Neural progenitor cell (in vitro differentiated cells): ENCODE measurements around the gene ADGRD1. TPM values are rescaled to one million over a fixed set of nuclear protein-coding genes. Genes with fewer than 3 reads are reported as not detected.

Source experiments
- DNase-seq: peaks from one replicate; pipeline ENCODE4 v3.0.0-alpha.2; 2016; ENCODE audit warnings: low spot score
- H2AFZ ChIP-seq: fragments of 200-600 bp; sonication (generic); replicated peaks from 2 replicates; pipeline ENCODE4 v1.6.1; 2016; ENCODE audit warnings: antibody characterized with exemption
- H3F3A ChIP-seq: fragments of 200-600 bp; sonication (generic); 2 replicates; pipeline ENCODE4 v1.6.1; 2016; ENCODE audit warnings: antibody characterized with exemption, low read depth
- H3K27ac ChIP-seq: fragments of 200-600 bp; sonication (generic); 2 replicates; pipeline ENCODE4 v1.5.1; 2016; ENCODE audit warnings: mild to moderate bottlenecking
- H3K27me3 ChIP-seq: fragments of 200-600 bp; sonication (generic); 2 replicates; pipeline ENCODE4 v1.6.1; 2016; ENCODE audit warnings: mild to moderate bottlenecking, moderate library complexity
- H3K36me3 ChIP-seq: fragments of 200-600 bp; sonication (generic); 2 replicates; pipeline ENCODE4 v1.5.1; 2016
- H3K4me1 ChIP-seq: fragments of 200-600 bp; sonication (generic); 2 replicates; pipeline ENCODE4 v1.6.1; 2016; ENCODE audit warnings: mixed run types
- H3K4me2 ChIP-seq: fragments of 200-600 bp; sonication (generic); 2 replicates; pipeline ENCODE4 v1.6.1; 2016
- H3K4me3 ChIP-seq: fragments of 200-600 bp; sonication (generic); 2 replicates; pipeline ENCODE4 v1.5.1; 2016
- H3K79me2 ChIP-seq: fragments of 200-600 bp; sonication (generic); 2 replicates; pipeline ENCODE4 v1.6.1; 2016; ENCODE audit warnings: low read depth
- H3K9ac ChIP-seq: fragments of 200-600 bp; sonication (generic); 2 replicates; pipeline ENCODE4 v1.6.1; 2016
- H3K9me3 ChIP-seq: fragments of 200-600 bp; sonication (generic); 2 replicates; pipeline ENCODE4 v1.5.1; 2016; ENCODE audit warnings: low read depth
- H4K20me1 ChIP-seq: fragments of 200-600 bp; sonication (generic); 2 replicates; pipeline ENCODE4 v1.6.1; 2016; ENCODE audit warnings: low read depth
- H3K27ac Mint-ChIP-seq: 3 replicates; pipeline ENCODE4 v1.8.0; 2021; ENCODE audit warnings: mixed read lengths
- H3K27me3 Mint-ChIP-seq: 2 replicates; pipeline ENCODE4 v1.8.0; 2022; ENCODE audit warnings: low read depth, mild to moderate bottlenecking, inconsistent platforms, moderate library complexity, mixed read lengths; ENCODE audit not compliant: insufficient read depth
- H3K36me3 Mint-ChIP-seq: 3 replicates; pipeline ENCODE4 v1.8.0; 2021; ENCODE audit warnings: mixed read lengths
- H3K4me1 Mint-ChIP-seq: 3 replicates; pipeline ENCODE4 v1.8.0; 2021; ENCODE audit warnings: mixed read lengths
- H3K4me3 Mint-ChIP-seq: 3 replicates; pipeline ENCODE4 v1.8.0; 2021; ENCODE audit warnings: mild to moderate bottlenecking, moderate library complexity, mixed read lengths
- H3K9me3 Mint-ChIP-seq: 3 replicates; pipeline ENCODE4 v1.8.0; 2020; ENCODE audit warnings: mixed read lengths
- CTCF ChIP-seq: fragments of 200-600 bp; sonication (generic); IDR thresholded peaks from 2 replicates; pipeline ENCODE4 v1.5.1; 2017; ENCODE audit warnings: antibody characterized with exemption, mild to moderate bottlenecking
- EZH2 ChIP-seq: fragments of 200-600 bp; sonication (generic); IDR thresholded peaks from 2 replicates; pipeline ENCODE4 v1.6.1; 2017; ENCODE audit warnings: antibody characterized with exemption, mild to moderate bottlenecking, moderate library complexity
- EZH2phosphoT487 ChIP-seq: fragments of 200-600 bp; sonication (generic); IDR thresholded peaks from 2 replicates; pipeline ENCODE4 v1.6.1; 2017; ENCODE audit warnings: antibody characterized with exemption
- total RNA-seq: library from RNA; depleted of rRNA; stranded (reverse); fragments of >200 nt; gene quantifications from 2 replicates; pipeline ENCODE4 v1.2.3, GENCODE V29; 2015; ENCODE audit warnings: low replicate concordance

The ADGRD1 gene
- total RNA-seq, 1 donor from 2014 or later = not detected

- Histone ChIP-seq H3K36me3 (no peaks in the 10 kb centered on the region), H3K9me3 (no peaks in the 10 kb centered on the region), H3K9ac (no peak overlapping the region), H3K79me2 (no peaks in the 10 kb centered on the region), H3K27ac (no peak overlapping the region), H3K4me1 (peaks cover 18% of the 10 kb centered on the region), H2AFZ (peak overlapping the region; percentile 82), H3K27me3 (no peaks in the 10 kb centered on the region), H3K4me3 (no peak overlapping the region), H3F3A (peaks cover 5% of the 10 kb centered on the region), H4K20me1 (no peaks in the 10 kb centered on the region), H3K4me2 (no peak overlapping the region)
- TF ChIP-seq EZH2 (no peak), CTCF (peak; percentile 95)
- no peaks in the 10 kb centered on the region for H3K36me3 Mint-ChIP-seq
- peak overlapping the region; percentile 35 for H3K27ac Mint-ChIP-seq
- H3K4me3 Mint-ChIP-seq = no peak overlapping the region
- H3K4me1 Mint-ChIP-seq = peaks cover 31% of the 10 kb centered on the region
- peak; percentile 92 for DNase-seq
- H3K9me3 Mint-ChIP-seq = peaks cover 11% of the 10 kb centered on the region
- peaks cover 8% of the 10 kb centered on the region for H3K27me3 Mint-ChIP-seq
Measured at GRCh38 chr12:131104463-131105350, 151.0 kb downstream of the ADGRD1 start.

- Histone ChIP-seq H4K20me1 (no peaks in the 10 kb centered on the region), H3K27me3 (no peaks in the 10 kb centered on the region), H3K4me2 (no peak overlapping the region), H3K36me3 (no peaks in the 10 kb centered on the region), H3K4me3 (no peak overlapping the region), H3K4me1 (peaks cover 18% of the 10 kb centered on the region), H3K9me3 (no peaks in the 10 kb centered on the region), H3K27ac (no peak overlapping the region), H3K9ac (no peak overlapping the region), H2AFZ (no peak overlapping the region), H3F3A (peaks cover 5% of the 10 kb centered on the region), H3K79me2 (no peaks in the 10 kb centered on the region)
- TF ChIP-seq EZH2 (no peak), CTCF (no peak), EZH2phosphoT487 (no peak)
- Mint-ChIP-seq H3K9me3 (peaks cover 11% of the 10 kb centered on the region), H3K27me3 (peaks cover 8% of the 10 kb centered on the region), H3K4me1 (peaks cover 31% of the 10 kb centered on the region), H3K27ac (peak overlapping the region; percentile 35), H3K36me3 (no peaks in the 10 kb centered on the region), H3K4me3 (no peak overlapping the region)
- no peak for DNase-seq
Measured at GRCh38 chr12:131105351-131105735, 151.6 kb downstream of the ADGRD1 start.

- H3K27me3 Mint-ChIP-seq = peaks cover 7% of the 10 kb centered on the region
Measured at GRCh38 chr12:131105736-131106348, 152.1 kb downstream of the ADGRD1 start.

More at GRCh38 chr12:131105736-131106348, 152.1 kb downstream of the ADGRD1 start:
- Histone ChIP-seq H3K4me3 (no peak overlapping the region), H3K4me1 (peaks cover 18% of the 10 kb centered on the region), H3K79me2 (no peaks in the 10 kb centered on the region), H3K27ac (no peak overlapping the region), H3F3A (peaks cover 5% of the 10 kb centered on the region), H3K9me3 (no peaks in the 10 kb centered on the region), H2AFZ (no peak overlapping the region), H4K20me1 (no peaks in the 10 kb centered on the region), H3K4me2 (no peak overlapping the region), H3K9ac (no peak overlapping the region), H3K27me3 (no peaks in the 10 kb centered on the region), H3K36me3 (no peaks in the 10 kb centered on the region)
- no peak for DNase-seq
- peaks cover 10% of the 10 kb centered on the region for H3K9me3 Mint-ChIP-seq
- no peaks in the 10 kb centered on the region for H3K36me3 Mint-ChIP-seq
- TF ChIP-seq EZH2phosphoT487 (no peak), EZH2 (no peak), CTCF (no peak)
- no peak overlapping the region for H3K4me3 Mint-ChIP-seq
- H3K27ac Mint-ChIP-seq = no peak overlapping the region
- H3K4me1 Mint-ChIP-seq = peaks cover 31% of the 10 kb centered on the region
